DND-41 (cell line): ENCODE data around the gene IFT27.

Source experiments
- ATAC-seq: fragments of 200-7000 bp; cut with Tn5 transposase; 3 replicates; pipeline ENCODE4 v1.9.1; 2021; ENCODE audit warnings: low read depth; ENCODE audit not compliant: insufficient read depth
- DNase-seq: peaks from one replicate; pipeline ENCODE4 v3.0.0-alpha.2; 2020
- H2AFZ ChIP-seq: 2 replicates; pipeline ENCODE4 v1.6.0; 2012; ENCODE audit warnings: low read depth, low read length
- H3K27ac ChIP-seq: 2 replicates; pipeline ENCODE4 v1.5.1; 2012; ENCODE audit warnings: low read length, inconsistent platforms
- H3K27me3 ChIP-seq: fragments of 200-600 bp; sonication (generic); 2 replicates; pipeline ENCODE4 v1.6.0; 2012; ENCODE audit warnings: low read length, mild to moderate bottlenecking, inconsistent platforms; ENCODE audit not compliant: insufficient read depth, poor library complexity
- H3K36me3 ChIP-seq: 2 replicates; pipeline ENCODE4 v1.5.1; 2012; ENCODE audit warnings: low read length, inconsistent platforms; ENCODE audit not compliant: insufficient read depth
- H3K4me1 ChIP-seq: 2 replicates; pipeline ENCODE4 v1.5.1; 2012; ENCODE audit warnings: mild to moderate bottlenecking, low read length; ENCODE audit not compliant: insufficient read depth
- H3K4me2 ChIP-seq: 2 replicates; pipeline ENCODE4 v1.6.0; 2012; ENCODE audit warnings: mild to moderate bottlenecking, moderate library complexity, low read length, inconsistent platforms; ENCODE audit not compliant: insufficient read depth
- H3K4me3 ChIP-seq, 2 experiments: fragments of 200-600 bp in 1 of 2; shearing (Covaris generic) in 1 of 2; 2 replicates each; pipeline ENCODE4 v1.5.1; 2012 to 2016; ENCODE audit warnings: inconsistent platforms in 2 of 2, low read length in 2 of 2, mild to moderate bottlenecking in 2 of 2, low read depth in 1 of 2, moderate library complexity in 1 of 2
- H3K79me2 ChIP-seq: 2 replicates; pipeline ENCODE4 v1.6.0; 2012; ENCODE audit warnings: low read length, inconsistent platforms; ENCODE audit not compliant: insufficient read depth
- H3K9ac ChIP-seq: 2 replicates; pipeline ENCODE4 v1.6.0; 2012; ENCODE audit warnings: low read depth, mild to moderate bottlenecking, inconsistent platforms, low read length, moderate library complexity
- H3K9me3 ChIP-seq: 2 replicates; pipeline ENCODE4 v1.5.1; 2012; ENCODE audit warnings: low read length, moderate library complexity, mild to moderate bottlenecking, inconsistent platforms; ENCODE audit not compliant: insufficient read depth, severe bottlenecking
- H4K20me1 ChIP-seq: 2 replicates; pipeline ENCODE4 v1.6.0; 2012; ENCODE audit warnings: low read length; ENCODE audit not compliant: insufficient read depth
- EZH2 ChIP-seq: IDR thresholded peaks from 3 replicates; pipeline ENCODE4 v1.6.1; 2012; ENCODE audit warnings: borderline replicate concordance, low read depth, mild to moderate bottlenecking, moderate library complexity, low read length, inconsistent platforms; ENCODE audit not compliant: severe bottlenecking
- TF ChIP-seq, protein P1 (sequence below): IDR thresholded peaks from 2 replicates; pipeline ENCODE4 v1.5.1; 2012; ENCODE audit warnings: borderline replicate concordance, low read length, moderate library complexity, mild to moderate bottlenecking; ENCODE audit not compliant: poor library complexity, severe bottlenecking; ENCODE audit errors: extremely low read depth

The IFT27 gene, protein sequence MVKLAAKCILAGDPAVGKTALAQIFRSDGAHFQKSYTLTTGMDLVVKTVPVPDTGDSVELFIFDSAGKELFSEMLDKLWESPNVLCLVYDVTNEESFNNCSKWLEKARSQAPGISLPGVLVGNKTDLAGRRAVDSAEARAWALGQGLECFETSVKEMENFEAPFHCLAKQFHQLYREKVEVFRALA

DNA sequence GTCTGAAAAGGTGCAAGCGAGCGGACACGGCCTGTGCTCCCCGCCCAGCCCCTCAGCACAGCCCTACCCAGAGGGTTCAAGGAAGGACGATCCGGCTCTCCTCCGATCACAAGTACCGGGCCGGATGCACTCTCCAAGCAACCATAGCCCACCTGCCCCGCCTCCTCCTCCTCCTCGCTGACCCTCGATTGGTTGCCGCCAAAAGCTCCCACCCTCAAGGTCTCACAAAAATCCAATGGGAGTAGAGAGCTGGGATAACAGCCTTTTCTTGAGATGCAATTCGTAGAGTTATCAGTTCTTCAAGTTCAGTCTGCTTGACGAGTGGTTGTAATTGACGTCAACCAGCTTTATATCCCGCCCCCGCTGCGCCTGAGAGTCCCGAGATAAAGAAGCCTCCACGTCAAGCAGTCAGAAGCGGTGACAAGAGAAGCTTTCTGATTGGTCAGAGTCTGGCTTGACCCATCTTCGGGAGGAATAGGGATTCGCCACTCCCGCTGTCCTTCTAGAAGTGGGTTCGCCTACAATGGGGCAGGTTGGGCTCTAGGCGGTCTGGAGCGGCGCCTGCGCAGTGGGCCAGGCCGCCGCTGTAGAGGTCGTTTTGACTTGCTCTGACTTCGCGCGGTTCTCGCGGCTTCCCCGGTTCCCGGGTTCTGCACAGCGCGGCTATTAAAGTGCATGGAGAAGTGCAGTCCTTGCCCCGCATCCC, at the start of gene IFT27:
IFT27 (minus strand) TSS at position 156 of the 706 bp plus-strand sequence. CDS start 412 bp downstream, outside the sequence.
- Histone ChIP-seq H3K4me2 (peak within 1 kb of the TSS; percentile 84), H3K4me1 (peaks cover 23% of the 10 kb centered on the region), H3K79me2 (peaks cover 10% of the 10 kb centered on the region), H2AFZ (peak within 1 kb of the TSS; percentile 74), H3K36me3 (0 out of 2 replicates have a peak, but pooled peaks cover 3% of the 10 kb centered on the region), H4K20me1 (no peaks in the 10 kb centered on the region), H3K9me3 (no peaks in the 10 kb centered on the region), H3K9ac (peak within 1 kb of the TSS; percentile 63), H3K27me3 (no peaks in the 10 kb centered on the region), H3K27ac (peak within 1 kb of the TSS; percentile 77), H3K4me3 (peak within 1 kb of the TSS; percentile 72 to 80; a peak in 3 of 4 replicates)
- DNase-seq (peak; percentile 99), ATAC-seq (peak; percentile 91)
- TF ChIP-seq EZH2, result no peak
- TF ChIP-seq, protein P1, sequence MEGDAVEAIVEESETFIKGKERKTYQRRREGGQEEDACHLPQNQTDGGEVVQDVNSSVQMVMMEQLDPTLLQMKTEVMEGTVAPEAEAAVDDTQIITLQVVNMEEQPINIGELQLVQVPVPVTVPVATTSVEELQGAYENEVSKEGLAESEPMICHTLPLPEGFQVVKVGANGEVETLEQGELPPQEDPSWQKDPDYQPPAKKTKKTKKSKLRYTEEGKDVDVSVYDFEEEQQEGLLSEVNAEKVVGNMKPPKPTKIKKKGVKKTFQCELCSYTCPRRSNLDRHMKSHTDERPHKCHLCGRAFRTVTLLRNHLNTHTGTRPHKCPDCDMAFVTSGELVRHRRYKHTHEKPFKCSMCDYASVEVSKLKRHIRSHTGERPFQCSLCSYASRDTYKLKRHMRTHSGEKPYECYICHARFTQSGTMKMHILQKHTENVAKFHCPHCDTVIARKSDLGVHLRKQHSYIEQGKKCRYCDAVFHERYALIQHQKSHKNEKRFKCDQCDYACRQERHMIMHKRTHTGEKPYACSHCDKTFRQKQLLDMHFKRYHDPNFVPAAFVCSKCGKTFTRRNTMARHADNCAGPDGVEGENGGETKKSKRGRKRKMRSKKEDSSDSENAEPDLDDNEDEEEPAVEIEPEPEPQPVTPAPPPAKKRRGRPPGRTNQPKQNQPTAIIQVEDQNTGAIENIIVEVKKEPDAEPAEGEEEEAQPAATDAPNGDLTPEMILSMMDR, result no peak

DNA sequence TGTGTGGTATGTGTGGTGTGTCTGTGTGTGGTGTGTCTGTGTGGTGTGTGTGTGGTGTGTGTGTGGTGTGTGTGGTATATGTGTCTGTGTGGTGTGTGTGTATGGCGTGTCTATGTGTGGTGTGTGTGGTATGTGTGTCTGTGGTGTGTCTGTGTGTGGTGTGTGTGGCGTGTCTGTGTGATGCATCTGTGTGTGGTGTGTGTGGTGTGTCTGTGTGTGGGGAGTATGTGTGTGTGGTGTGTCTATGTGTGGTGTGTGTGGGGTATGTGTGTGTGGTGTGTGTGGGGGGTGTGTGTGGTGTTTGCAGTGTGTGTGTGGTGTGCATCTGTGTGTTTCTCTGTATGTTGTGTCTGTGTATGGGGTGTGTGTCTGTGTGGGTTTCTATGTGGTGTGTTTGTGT, 48.7 kb upstream of the IFT27 start:
- H3K4me2 ChIP-seq, result no peak overlapping the region
- no peaks in the 10 kb centered on the region for H4K20me1 ChIP-seq
- ATAC-seq (no peak), DNase-seq (no peak)
- no peak for TF ChIP-seq EZH2
- TF ChIP-seq, protein P1, result no peak
- H3K27me3 ChIP-seq, result peaks cover 4% of the 10 kb centered on the region
- H3K9ac ChIP-seq, result no peak overlapping the region
- H3K36me3 ChIP-seq, result no peaks in the 10 kb centered on the region
- no peak overlapping the region for H3K4me3 ChIP-seq
- no peak overlapping the region for H3K27ac ChIP-seq
- H3K9me3 ChIP-seq, result no peaks in the 10 kb centered on the region
- no peaks in the 10 kb centered on the region for H3K79me2 ChIP-seq
- no peaks in the 10 kb centered on the region for H3K4me1 ChIP-seq
- H2AFZ ChIP-seq, result no peak overlapping the region

DNA sequence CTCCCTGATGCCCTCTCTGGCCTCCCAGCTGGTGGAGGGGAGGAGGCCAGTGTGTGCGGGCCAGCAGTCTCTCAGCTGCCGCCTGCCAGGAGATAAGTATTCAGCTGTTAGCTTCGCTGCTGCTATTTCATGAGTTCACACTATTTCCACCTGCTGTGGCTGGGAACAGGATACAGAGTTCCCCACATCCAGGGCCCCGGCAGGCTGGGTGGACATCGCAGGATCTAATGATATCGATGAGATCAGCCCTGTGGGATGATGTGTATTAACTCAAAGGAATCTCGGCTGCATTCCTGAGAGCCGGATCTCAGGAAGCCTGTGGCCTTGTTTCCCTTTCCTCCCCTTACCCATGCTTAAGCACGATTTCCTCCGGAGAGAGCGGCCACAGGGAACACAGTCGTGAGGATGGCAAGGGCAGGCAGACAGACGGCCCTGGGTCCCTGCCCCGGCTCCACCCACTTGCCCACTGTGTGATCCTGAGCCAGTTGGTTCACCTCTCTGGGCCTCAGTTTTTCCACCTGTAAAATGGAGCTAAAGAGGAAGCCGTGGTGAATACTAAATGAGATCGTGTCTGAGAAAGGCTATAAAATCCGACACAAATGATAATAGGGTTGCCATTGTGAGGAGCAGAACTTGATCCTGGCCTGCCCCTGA, 47.4 kb upstream of the IFT27 start:
- Histone ChIP-seq H3K4me1 (no peaks in the 10 kb centered on the region), H2AFZ (no peak overlapping the region), H3K4me3 (no peak overlapping the region), H3K4me2 (no peak overlapping the region), H3K36me3 (no peaks in the 10 kb centered on the region), H3K9ac (no peak overlapping the region), H3K79me2 (no peaks in the 10 kb centered on the region), H4K20me1 (no peaks in the 10 kb centered on the region), H3K27me3 (peaks cover 9% of the 10 kb centered on the region), H3K27ac (no peak overlapping the region), H3K9me3 (no peaks in the 10 kb centered on the region)
- DNase-seq (no peak), ATAC-seq (no peak)
- TF ChIP-seq, protein P1, result no peak
- no peak for TF ChIP-seq EZH2
